HG03558 (cell line): Measurements from ENCODE around the gene SMIM26.

ENCODE experiments used
- ATAC-seq: cut with Tn5 transposase; IDR thresholded peaks from one replicate; pipeline ENCODE4 v1.9.1; 2021; ENCODE audit warnings: moderate number of reproducible peaks; ENCODE audit not compliant: unreplicated experiment; ENCODE audit errors: extremely low read depth

Gene SMIM26

DNA sequence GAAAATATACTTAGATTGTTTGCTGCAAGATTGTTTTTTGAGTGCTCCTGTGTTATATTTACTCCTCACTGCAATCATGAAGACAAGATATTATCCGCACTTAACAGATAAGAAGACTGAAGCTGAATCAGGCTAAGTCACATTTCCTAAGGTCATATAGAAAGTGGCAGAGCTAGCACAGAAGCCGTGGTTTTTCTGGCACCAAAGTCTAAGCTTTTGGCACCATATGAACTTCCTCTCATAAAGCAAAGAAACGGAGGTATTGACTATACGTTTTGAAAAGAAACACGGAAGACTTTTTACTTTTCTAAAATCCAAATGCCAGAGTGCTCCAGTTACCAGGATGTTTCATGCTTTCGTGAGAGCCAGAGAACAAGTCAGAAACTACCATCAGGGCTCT, 11.3 kb downstream of the SMIM26 start:
- no peak for ATAC-seq

DNA sequence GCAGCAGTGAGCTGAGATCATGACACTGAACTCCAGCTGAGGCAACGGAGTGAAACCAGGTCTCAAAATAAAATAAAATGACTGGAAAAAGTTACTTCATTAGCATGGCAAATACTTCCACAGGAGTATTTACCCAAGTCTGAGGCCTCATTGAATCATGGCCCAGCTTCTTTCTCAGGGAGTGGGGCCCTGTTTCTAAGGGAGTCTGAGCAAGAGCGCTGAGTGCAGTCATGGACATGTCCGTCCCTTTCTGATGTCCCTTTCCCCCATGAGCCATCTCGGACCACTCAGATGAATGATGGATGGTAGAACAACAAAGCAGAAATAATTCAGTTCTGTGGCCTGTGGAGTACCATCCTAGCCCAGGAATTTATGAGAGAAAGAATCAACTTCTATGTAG, 12.8 kb downstream of the SMIM26 start:
- ATAC-seq, result no peak

DNA sequence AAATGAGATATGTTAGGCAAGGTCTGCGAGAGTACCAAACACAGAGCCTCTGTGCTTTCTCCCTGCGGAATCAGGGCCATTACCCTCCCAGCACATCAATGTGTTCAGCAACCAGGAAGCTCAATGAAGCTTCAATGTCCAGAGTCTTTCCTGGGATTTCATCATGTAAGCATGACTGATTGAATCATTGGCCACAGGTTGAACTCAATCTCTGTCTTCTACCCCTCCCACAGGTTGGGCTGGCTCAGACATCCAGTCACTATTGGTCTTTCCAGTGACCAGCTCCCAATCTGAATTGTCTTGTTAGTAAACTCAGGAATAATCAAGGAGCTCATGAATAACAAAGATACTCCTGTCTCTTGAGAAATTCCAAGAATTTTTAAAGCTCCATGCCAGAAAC, 17.9 kb downstream of the SMIM26 start:
- no peak for ATAC-seq

DNA sequence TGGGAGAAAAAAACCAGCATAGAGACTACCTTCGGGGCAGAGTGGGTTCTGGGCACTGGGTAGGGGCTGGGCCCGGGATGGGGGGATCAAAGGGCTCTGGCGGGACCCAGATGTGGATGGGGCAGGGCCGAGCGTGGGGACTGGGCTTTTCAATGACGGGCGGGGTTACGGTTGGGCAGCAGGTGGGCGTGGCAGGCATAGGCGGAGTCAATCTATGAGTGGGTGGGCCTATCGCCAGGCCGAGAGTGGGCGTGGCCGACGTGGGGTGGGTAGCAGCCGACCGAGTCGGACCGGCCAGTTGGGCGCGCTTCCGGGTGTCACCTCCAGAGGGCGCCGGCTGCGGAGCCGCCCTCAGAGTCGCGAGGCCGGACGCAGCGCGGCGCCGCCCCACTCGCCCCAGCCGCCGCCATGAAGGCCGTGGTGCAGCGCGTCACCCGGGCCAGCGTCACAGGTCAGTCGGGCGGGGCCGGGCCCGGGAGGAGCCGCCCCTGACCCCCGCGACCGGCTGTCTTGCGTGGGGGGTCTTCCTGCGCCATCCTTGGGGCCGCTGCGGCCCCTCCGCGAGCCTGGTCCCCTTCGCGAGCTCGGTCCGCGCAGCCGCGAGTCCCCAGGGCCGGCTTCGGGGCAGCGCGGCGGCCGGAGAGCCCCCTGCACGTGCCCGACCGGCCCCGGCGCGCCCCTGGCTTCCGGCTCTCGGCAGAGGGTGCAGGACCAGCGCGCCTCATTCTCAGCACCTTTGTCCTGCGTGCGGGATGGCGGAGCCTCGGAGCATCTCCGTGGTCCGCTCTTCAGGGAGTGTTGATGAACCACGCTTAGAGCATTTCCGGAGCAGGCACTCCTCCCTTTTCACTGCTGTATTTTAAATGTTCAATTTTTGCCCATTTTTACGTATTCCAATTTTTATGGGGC, 20.7 kb downstream of the SMIM26 start, which contains the start of gene DTD1:
TSS of gene DTD1 (plus strand) at position 390 of the 909 bp plus-strand sequence. CDS start at position 409, 19 bp downstream.
- ATAC-seq, result peak; percentile 58

DNA sequence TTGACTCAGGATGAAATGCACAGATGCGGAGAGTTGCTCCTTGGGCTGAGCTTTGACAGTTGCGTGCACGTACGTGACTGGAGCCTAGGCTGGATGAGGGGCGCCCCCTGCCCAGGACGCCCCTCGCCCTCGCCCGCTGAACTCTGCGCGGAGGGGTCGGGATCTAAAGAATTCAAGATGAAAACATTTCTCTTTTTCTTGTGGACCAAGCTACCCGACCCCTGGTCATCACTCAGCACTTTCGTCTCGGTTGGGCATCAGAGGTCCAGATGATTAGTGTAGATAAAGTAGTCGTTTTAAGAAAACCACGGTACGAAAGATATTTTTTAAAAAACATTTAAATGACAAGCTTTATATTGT, 21.3 kb downstream of the SMIM26 start:
- no peak for ATAC-seq

DNA sequence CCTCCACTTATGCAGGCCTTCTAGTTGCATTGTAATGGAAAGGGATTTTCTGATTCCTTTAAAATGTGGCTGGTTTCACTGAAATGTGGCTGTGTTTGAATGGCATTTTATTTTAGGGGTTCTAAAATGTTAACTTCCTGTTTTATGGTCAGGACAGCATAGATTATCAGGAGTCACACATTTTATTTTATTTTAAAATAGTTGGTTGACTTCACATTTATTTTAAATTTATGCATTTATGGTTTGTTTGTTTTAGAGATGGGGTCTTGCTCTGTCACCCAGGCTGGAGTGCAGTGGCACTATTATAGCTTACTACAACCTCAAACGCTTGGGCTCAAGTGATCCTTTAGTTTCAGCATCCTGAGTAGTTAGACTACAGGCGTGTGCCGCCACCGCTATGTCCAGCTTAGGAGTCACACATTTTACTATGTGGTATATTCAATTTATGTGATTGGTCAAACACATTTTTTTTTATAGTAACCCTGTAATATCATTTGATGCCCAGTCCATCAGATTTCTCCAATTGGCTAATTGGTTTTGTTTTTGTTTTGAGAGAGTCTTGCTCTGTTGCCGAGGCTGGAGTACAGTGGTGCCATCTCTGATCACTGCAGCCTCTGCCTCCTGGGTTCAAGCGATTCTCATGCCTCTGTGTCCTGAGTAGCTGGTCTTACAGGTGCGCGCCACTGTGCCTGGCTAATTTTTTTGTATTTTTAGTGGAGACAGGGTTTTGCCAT, 22.9 kb downstream of the SMIM26 start:
- ATAC-seq, result no peak

DNA sequence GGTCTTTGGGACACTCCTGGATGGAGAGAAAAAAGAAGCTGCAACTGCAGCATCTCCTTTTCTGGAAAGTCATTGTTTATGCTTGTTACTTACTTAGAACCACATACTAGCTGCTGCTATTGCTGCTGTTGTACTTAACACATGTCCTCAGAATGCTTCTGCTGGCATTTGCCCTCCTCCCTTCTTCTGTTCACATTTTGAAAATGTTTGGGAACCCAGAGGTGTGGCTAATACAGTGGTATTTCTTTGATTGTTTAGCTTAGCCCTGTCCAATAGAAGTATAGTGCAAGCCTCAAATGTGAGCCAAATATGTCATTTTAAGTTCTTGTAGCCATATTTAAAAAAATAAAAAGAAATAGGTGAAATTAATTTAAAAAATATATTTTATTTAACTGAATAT, 29.0 kb downstream of the SMIM26 start:
- ATAC-seq, result no peak

DNA sequence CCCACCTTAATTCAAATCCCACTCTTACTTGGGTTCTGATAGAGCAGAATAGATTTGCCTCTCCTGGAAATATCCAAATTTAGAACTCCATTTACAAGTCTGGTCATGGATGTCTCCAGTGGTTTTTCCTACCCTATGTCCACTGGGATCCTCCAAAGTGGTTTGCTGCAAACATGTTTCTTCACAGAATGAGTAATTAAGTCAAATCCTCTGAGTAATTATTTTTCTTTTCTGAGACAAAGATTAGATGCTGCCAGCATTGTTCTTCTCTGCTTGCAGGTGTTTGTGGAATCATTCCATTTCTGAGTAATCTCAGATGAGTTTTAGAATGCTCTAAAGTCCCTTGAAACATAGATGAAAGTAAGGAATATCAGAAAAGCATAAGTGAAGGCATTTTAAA, 42.5 kb downstream of the SMIM26 start:
- no peak for ATAC-seq

DNA sequence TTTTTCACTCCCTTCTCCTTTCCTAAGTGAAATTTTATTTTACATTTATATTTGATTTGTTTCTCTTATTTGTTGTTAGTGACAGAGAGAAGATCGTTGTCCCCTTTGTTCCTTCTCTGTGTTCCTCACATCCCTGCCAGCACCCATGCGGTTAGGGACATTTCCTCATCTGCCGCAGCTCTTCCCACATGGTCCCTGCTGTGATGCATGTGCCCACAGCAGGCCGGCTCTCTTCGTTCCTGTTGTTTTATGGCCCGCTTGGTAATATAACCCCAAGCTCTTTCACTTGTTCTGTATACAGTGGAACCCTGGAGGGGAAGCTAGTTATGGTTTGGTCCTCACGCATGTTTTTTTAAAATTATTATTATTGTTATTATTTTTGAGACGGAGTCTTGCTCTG, 44.3 kb downstream of the SMIM26 start:
- ATAC-seq, result no peak

DNA sequence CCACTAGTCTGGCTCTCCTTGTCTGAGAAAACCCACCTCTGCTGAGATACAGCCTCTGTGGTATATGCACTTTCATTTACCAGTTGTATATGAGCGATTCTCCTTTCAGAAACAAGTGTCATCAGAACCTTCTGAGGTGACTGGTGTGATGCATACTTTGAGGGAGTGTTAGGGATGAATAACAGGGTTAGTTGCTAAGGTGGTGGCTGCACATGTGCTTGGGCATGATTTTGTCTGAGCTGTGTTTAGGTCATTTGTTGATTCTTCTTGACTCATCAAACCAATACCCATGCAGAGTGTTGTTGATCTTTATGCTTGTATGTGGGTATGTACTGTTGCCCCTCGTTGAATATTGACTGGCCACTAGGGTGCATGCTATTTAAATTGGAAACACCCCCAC, 46.3 kb downstream of the SMIM26 start:
- ATAC-seq, result no peak

DNA sequence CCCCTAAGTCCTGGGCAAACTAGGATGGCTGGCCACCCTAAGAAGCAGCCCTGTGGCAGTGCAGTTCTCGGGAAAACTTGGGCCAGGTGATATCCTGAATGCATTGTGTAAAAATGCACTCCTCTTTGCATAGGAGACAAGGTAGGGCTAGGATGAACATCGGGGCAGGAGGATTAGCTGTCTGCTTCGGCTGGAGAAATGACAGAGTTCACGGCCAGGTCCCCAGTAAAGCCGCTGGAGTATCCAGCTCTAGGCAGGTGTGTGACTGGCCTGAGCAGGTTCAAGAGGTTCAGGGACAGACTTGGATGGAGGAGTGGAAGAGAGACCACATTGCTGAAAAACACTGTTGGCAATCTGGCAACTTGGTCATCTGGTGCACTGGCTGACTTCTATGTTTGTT, 47.0 kb downstream of the SMIM26 start:
- no peak for ATAC-seq

DNA sequence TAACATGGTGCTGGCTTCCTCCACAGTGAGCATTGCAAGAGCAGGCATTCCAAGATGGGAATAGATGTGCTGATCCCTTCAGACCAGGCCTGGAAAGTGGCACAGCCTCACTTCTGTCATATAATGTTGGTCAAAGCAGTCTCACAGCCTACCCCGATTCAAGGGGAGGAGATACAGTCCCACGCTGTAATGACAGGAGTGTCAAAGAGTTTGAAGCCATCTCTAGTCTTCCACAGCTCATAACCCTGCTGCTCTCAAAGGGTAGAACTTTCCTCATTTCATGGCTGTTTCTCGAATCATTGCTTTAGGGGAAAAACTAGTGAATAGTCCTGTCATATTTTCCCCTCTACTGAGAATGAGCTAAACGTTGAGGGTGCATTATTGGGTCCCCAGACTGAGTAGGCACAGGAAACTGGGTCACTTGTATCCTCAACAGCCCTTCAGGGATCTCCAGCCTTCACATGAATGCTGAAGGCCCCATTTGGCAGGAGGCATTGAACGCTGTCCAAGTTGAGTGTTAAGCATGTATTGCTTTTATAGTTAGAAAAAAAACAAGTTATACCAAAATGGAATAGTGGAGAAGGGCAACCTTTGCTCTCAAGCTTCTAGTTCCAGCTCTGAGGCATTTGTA, 47.9 kb downstream of the SMIM26 start:
- no peak for ATAC-seq
